Measurements from ENCODE around the gene MTX1.

- TF ChIP-seq EZH2 (IDR thresholded peaks at IDR 0.05; ENCODE audit: low read length, missing control alignments), result no peak
- no peak for TF ChIP-seq CTCF (conservative IDR thresholded peaks at IDR 0.05 in 1 of 2, IDR thresholded peaks at IDR 0.05 in 1 of 2; ENCODE audit: low read depth in 1 of 2, low read length in 2 of 2)
Observed at GRCh38 chr1:155197901-155198546, 10.5 kb upstream of the MTX1 start.
